Measurements from ENCODE around the gene SEPTIN3. TPM values are rescaled to one million over a fixed set of nuclear protein-coding genes. Genes with fewer than 3 reads are reported as not detected.

The SEPTIN3 gene
- total RNA-seq, 4 donors from 2014 or later = 0.76 to 1.2 (median 0.96) TPM

DNA sequence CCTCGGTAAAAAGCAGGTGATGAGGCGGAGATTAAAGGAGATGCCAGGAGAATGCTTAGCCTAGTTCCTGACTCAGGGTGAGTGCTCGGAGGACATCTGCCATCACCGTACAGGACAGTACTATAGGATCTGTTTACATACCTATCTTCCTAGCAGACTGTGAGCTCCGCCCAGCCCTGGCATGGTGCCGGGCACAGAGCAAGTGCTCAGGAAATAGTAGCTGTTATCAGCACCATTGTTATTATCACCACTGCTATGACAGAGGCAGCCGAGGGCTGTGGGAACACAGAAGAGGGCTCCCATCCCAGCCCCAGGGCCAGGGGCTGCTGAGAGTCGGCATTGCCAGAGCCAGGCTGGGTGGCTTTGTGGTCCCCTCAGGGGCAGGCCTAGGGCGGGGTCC is 642 bp upstream of the SEPTIN3 start:
- 44 to 49% methylated on average over 9 of the region's 9 CpGs for WGBS, 2 donors
- DNase-seq (ENCODE audit: low spot score in 2 of 2) = no peak
- TF ChIP-seq, protein P1, sequence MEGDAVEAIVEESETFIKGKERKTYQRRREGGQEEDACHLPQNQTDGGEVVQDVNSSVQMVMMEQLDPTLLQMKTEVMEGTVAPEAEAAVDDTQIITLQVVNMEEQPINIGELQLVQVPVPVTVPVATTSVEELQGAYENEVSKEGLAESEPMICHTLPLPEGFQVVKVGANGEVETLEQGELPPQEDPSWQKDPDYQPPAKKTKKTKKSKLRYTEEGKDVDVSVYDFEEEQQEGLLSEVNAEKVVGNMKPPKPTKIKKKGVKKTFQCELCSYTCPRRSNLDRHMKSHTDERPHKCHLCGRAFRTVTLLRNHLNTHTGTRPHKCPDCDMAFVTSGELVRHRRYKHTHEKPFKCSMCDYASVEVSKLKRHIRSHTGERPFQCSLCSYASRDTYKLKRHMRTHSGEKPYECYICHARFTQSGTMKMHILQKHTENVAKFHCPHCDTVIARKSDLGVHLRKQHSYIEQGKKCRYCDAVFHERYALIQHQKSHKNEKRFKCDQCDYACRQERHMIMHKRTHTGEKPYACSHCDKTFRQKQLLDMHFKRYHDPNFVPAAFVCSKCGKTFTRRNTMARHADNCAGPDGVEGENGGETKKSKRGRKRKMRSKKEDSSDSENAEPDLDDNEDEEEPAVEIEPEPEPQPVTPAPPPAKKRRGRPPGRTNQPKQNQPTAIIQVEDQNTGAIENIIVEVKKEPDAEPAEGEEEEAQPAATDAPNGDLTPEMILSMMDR (IDR thresholded peaks at IDR 0.05) = no peak
- no peak for TF ChIP-seq POLR2A (IDR thresholded peaks at IDR 0.05)
- no peak overlapping the region for H3K4me3 ChIP-seq (ENCODE audit: low read depth, poor library complexity, severe bottlenecking)
- intact Hi-C loops (cut with DNase I; ENCODE audit: low total_unique reads) = loop anchor here (10.0 kb wide), 1 partner anchor 466 kb away; the partner anchor contains the start of gene NFAM1

DNA sequence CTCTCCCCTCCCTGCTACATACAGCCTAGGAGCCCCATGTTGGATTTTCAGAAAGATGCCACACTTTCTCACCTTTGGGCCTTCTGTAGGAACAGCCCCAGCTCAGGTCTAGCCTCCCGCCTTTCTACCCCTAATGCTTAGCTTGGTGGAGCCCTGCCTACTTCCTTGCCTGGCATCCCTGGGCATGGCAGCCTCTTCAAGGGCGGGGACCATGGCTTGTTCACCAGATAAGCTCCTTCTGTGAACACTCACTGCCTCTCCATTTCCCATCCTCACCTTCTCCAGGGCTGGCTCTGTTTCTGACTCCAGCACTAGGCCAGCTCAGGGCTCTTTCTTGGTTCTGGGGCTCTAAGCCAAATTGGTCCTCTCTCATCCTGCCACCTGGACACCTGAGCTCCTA is 1.4 kb downstream of the SEPTIN3 start:
- 89 to 92% methylated on average over 2 of the region's 2 CpGs for WGBS, 2 donors
- no peak for TF ChIP-seq POLR2A (IDR thresholded peaks at IDR 0.05)
- TF ChIP-seq, protein P1 (IDR thresholded peaks at IDR 0.05) = no peak
- no peak for DNase-seq (ENCODE audit: low spot score in 2 of 2)
- no peak overlapping the region for H3K4me3 ChIP-seq (ENCODE audit: low read depth, poor library complexity, severe bottlenecking)
- intact Hi-C loops (cut with DNase I; ENCODE audit: low total_unique reads) = no loop called here

GRCh38 chr22:41971431-41971830 is 2.2 kb downstream of the SEPTIN3 start:
- H3K4me3 ChIP-seq (ENCODE audit: low read depth, poor library complexity, severe bottlenecking) = no peak overlapping the region
- intact Hi-C loops (cut with DNase I; ENCODE audit: low total_unique reads) = no loop called here
- 83 to 84% methylated on average over 10 to 11 of the region's 11 CpGs for WGBS, 2 donors
- TF ChIP-seq POLR2A (IDR thresholded peaks at IDR 0.05) = no peak
- TF ChIP-seq, protein P1 (IDR thresholded peaks at IDR 0.05) = no peak
- no peak for DNase-seq (ENCODE audit: low spot score in 2 of 2)

- no peak overlapping the region for H3K4me3 ChIP-seq (ENCODE audit: low read depth, poor library complexity, severe bottlenecking)
- no peak for TF ChIP-seq POLR2A (IDR thresholded peaks at IDR 0.05)
- TF ChIP-seq, protein P1 (IDR thresholded peaks at IDR 0.05) = no peak
- no peak for DNase-seq (ENCODE audit: low spot score in 2 of 2)
- 42 to 49% methylated on average over 10 of the region's 10 CpGs for WGBS, 2 donors
- intact Hi-C loops (cut with DNase I; ENCODE audit: low total_unique reads) = no loop called here
These were observed 5.5 kb downstream of the SEPTIN3 start for GRCh38 chr22:41974691-41975290.

DNA sequence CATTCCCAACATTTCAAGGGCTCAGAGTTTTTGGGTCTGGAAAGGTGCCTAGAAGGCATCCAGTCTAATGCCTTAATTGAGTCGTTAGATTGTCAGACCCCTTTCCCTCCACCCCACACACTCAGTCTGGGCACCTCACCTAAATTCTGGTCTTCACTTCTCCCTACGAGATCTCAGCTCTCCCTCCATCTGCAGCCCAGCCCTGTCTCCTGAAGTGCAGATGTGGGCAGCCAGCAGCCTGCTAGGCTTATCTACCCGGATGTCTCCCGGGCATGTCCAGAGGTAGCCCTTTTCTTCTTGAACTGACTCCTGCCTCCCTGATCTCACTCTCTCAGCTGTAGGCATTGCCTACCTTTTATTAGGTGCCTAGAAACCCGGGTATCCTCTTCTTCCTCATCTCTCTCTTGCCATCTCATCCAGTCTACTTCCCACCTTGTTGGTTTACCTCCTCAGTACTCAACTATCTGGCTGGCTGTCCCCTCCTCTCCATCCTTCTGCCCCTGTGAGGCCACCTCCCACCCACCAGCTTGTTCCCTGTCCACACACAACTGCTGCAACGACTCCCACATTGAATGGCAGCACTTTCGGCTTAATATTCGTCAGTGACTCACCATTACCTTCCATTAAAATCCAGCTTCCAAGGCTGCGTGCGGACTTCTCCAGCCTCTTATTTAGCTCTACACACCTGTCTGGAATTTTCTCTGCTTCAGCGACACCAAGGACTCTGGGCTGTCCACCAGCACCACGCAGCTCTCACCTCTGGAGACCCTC is 6.2 kb downstream of the SEPTIN3 start:
- intact Hi-C loops (cut with DNase I; ENCODE audit: low total_unique reads) = no loop called here
- 48 to 57% methylated on average over 12 of the region's 12 CpGs for WGBS, 2 donors

More for the DNA sequence above, 6.2 kb downstream of the SEPTIN3 start:
- TF ChIP-seq, protein P1 (IDR thresholded peaks at IDR 0.05) = no peak
- TF ChIP-seq POLR2A (IDR thresholded peaks at IDR 0.05) = no peak
- no peak overlapping the region for H3K4me3 ChIP-seq (ENCODE audit: low read depth, poor library complexity, severe bottlenecking)
- no peak for DNase-seq (ENCODE audit: low spot score in 2 of 2)
